GM13976 (cell line): ENCODE measurements around the gene KRT5.

ENCODE experiments used
- DNase-seq: peaks from one replicate; pipeline ENCODE4 v3.0.0; 2012; ENCODE audit warnings: low spot score
- CTCF ChIP-seq: IDR thresholded peaks from 2 replicates; pipeline ENCODE4 v1.5.1; 2012; ENCODE audit warnings: borderline replicate concordance, mild to moderate bottlenecking; ENCODE audit not compliant: insufficient read depth; ENCODE audit errors: extremely low read depth, missing control alignments, control extremely low read depth
- in situ Hi-C: fragments of 300-500 bp; cut with MboI; formaldehyde crosslinking; loops from one replicate; pipeline ENCODE4 v1.12.0; 2022; ENCODE audit warnings: low sequenced_read_pairs, mixed read lengths, inconsistent platforms; ENCODE audit not compliant: unreplicated experiment

Gene KRT5

GRCh38 chr12:52527121-52527800, 7.1 kb upstream of the KRT5 start:
- in situ Hi-C loops: no loop called here
- TF ChIP-seq CTCF: no peak
- DNase-seq: no peak

GRCh38 chr12:52526511-52526951, 6.3 kb upstream of the KRT5 start:
- DNase-seq: no peak
- in situ Hi-C loops: no loop called here

GRCh38 chr12:52525661-52526499, 5.7 kb upstream of the KRT5 start:
- DNase-seq: no peak
- in situ Hi-C loops: no loop called here
- TF ChIP-seq CTCF: no peak

More at GRCh38 chr12:52526511-52526951, 6.3 kb upstream of the KRT5 start:
- no peak for TF ChIP-seq CTCF

- in situ Hi-C loops: no loop called here
- no peak for DNase-seq
- no peak for TF ChIP-seq CTCF
Measured at GRCh38 chr12:52524898-52525591, 4.9 kb upstream of the KRT5 start.

- in situ Hi-C loops: no loop called here
- no peak for DNase-seq
- no peak for TF ChIP-seq CTCF
Measured at GRCh38 chr12:52524241-52524897, 4.2 kb upstream of the KRT5 start.

- no peak for TF ChIP-seq CTCF
- DNase-seq: no peak
- in situ Hi-C loops: no loop called here
Measured at GRCh38 chr12:52523824-52524223, 3.6 kb upstream of the KRT5 start.
